Testis (tissue), 2 donors: ENCODE results near the gene MAPKAP1.

Experiments used
- CTCF ChIP-seq, 3 experiments: fragments of 450-650 bp in 2 of 3; fragments of 200-600 bp in 1 of 3; sonication (generic) in 1 of 3; IDR thresholded peaks; one replicate each; pipeline ENCODE4 v1.5.1; 2016 to 2019; ENCODE audit warnings: antibody characterized with exemption in 3 of 3, mild to moderate bottlenecking in 2 of 3, moderate library complexity in 1 of 3
- POLR2A ChIP-seq: fragments of 450-650 bp; IDR thresholded peaks from one replicate; pipeline ENCODE4 v1.6.1; 2017; ENCODE audit warnings: antibody characterized with exemption, mild to moderate bottlenecking, moderate library complexity

- no peak for TF ChIP-seq POLR2A
- no peak for TF ChIP-seq CTCF (IDR thresholded peaks at IDR 0.05)
These were observed 57.2 kb downstream of the MAPKAP1 start for GRCh38 chr9:125649826-125650225.
